ENCODE data around the gene HMGB2. TPM values are rescaled to one million over a fixed set of nuclear protein-coding genes. Genes with fewer than 3 reads are reported as not detected.

HMGB2 gene
- 44.2 and 66.8 TPM in 2 replicates for total RNA-seq

DNA sequence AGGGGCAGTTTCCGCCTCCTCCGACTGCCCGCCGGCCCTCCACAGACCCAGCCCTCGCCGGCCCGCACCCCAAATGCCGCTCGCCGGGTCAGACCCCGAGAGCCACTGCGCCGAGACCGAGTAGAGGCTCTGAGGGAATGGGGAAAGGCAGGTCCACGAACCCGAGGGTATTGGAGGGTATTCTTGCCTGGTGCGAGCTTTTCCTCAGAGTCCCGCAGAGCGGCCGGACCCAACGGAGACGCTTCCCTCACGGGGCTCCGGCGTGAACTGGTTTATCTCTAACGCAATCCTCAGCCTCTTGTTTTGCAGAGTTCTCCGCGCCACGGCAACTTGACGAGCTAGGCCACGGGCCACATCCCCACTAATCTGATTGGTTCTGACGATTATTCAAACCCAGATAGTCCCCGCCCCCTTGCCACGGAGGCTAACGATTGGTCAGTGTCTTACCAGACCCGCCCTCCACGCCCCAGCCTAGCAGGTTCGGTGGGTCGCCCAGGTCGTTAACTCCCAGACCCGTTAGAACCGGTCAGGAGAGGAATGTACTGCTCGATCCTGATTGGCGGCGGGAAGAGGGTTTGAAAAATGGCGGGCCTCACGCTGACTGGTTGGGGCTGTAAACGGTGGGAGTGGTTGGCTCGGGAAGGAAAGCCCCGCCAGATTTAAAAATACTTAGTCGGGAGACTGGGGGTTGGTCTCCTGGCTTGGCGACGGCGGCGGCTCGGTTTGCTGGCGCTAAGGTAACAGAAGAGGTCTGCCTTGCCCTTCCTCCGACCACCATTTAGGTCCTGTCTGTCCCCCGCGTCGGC is at the start of gene HMGB2:
HMGB2 (minus strand) TSS at position 274 of the 806 bp plus-strand sequence. CDS start 709 bp downstream, outside the sequence.

GRCh38 chr4:173370477-173371291 is 36.5 kb upstream of the HMGB2 start, which contains the start of gene SAP30:
TSS of gene SAP30 (plus strand) at chr4:173370954. CDS start at chr4:173371183, 229 bp downstream.

Other genes starting within 250 kb of the HMGB2 start
- gene GALNT7, start 165.5 kb downstream of the HMGB2 start, total RNA-seq = 17.1 and 22.1 TPM in 2 replicates
- 11.6 and 17.9 TPM in 2 replicates for gene SAP30, start 36.6 kb upstream of the HMGB2 start, total RNA-seq
- not detected in 2 replicates for gene SCRG1, start 64.8 kb upstream of the HMGB2 start, total RNA-seq
- gene HAND2, start 195.9 kb upstream of the HMGB2 start, total RNA-seq = not detected in 2 replicates

All from dermis lymphatic vessel endothelial cell (primary cell).